H9 (cell line): ENCODE data around the gene MISP. TPM values are rescaled to one million over a fixed set of nuclear protein-coding genes. Genes with fewer than 3 reads are reported as not detected.

Experiments
- DNase-seq: peaks from one replicate; pipeline ENCODE4 v3.0.0-alpha.2; 2017
- H2AFZ ChIP-seq: one replicate; pipeline ENCODE4 v1.6.1; 2013; ENCODE audit warnings: mild to moderate bottlenecking, low read length, control low read depth, moderate library complexity
- H2AK5ac ChIP-seq: 2 replicates; pipeline ENCODE4 v1.6.1; 2013; ENCODE audit warnings: low read length, control low read depth, mixed read lengths; ENCODE audit not compliant: insufficient read length
- H2BK120ac ChIP-seq: one replicate; pipeline ENCODE4 v1.6.1; 2013; ENCODE audit warnings: low read depth, mild to moderate bottlenecking, low read length, control low read depth, inconsistent platforms; ENCODE audit not compliant: poor library complexity, severe bottlenecking
- H2BK12ac ChIP-seq: 2 replicates; pipeline ENCODE4 v1.6.1; 2013; ENCODE audit warnings: low read length, control low read depth, mixed read lengths, low read depth; ENCODE audit not compliant: insufficient read length
- H2BK15ac ChIP-seq: 2 replicates; pipeline ENCODE4 v1.6.1; 2013; ENCODE audit warnings: low read depth, low read length, control low read depth
- H2BK20ac ChIP-seq: one replicate; pipeline ENCODE4 v1.6.1; 2013; ENCODE audit warnings: low read depth, mild to moderate bottlenecking, low read length, control low read depth, inconsistent platforms; ENCODE audit not compliant: poor library complexity, severe bottlenecking
- H2BK5ac ChIP-seq: 2 replicates; pipeline ENCODE4 v1.6.1; 2013; ENCODE audit warnings: low read length, control low read depth, mixed read lengths; ENCODE audit not compliant: insufficient read length
- H3K14ac ChIP-seq: 2 replicates; pipeline ENCODE4 v1.6.1; 2013; ENCODE audit warnings: low read length, control low read depth; ENCODE audit not compliant: insufficient read depth
- H3K18ac ChIP-seq: 2 replicates; pipeline ENCODE4 v1.6.1; 2013; ENCODE audit warnings: low read depth, mild to moderate bottlenecking, mixed read lengths, low read length, control low read depth; ENCODE audit not compliant: insufficient read length
- H3K23ac ChIP-seq: 2 replicates; pipeline ENCODE4 v1.6.1; 2013; ENCODE audit warnings: low read length, control low read depth, mixed read lengths, low read depth; ENCODE audit not compliant: insufficient read length
- H3K23me2 ChIP-seq: 2 replicates; pipeline ENCODE4 v1.6.1; 2013; ENCODE audit warnings: low read depth, mild to moderate bottlenecking, mixed read lengths, low read length, control low read depth; ENCODE audit not compliant: insufficient read length, poor library complexity, severe bottlenecking
- H3K27ac ChIP-seq: 2 replicates; pipeline ENCODE4 v1.5.1; 2013; ENCODE audit warnings: low read length, control low read depth, mixed read lengths, low read depth; ENCODE audit not compliant: insufficient read length
- H3K27me3 ChIP-seq: 2 replicates; pipeline ENCODE4 v1.6.1; 2013; ENCODE audit warnings: low read length, control low read depth, inconsistent platforms; ENCODE audit not compliant: insufficient read depth
- H3K4ac ChIP-seq: 2 replicates; pipeline ENCODE4 v1.6.1; 2013; ENCODE audit warnings: low read depth, mild to moderate bottlenecking, control low read depth, inconsistent platforms, low read length, moderate library complexity
- H3K4me1 ChIP-seq: 2 replicates; pipeline ENCODE4 v1.6.1; 2013; ENCODE audit warnings: low read length, control low read depth, inconsistent platforms; ENCODE audit not compliant: insufficient read depth
- H3K4me2 ChIP-seq: 2 replicates; pipeline ENCODE4 v1.6.1; 2013; ENCODE audit warnings: low read length, control low read depth, mixed read lengths; ENCODE audit not compliant: insufficient read length, insufficient read depth
- H3K56ac ChIP-seq: 2 replicates; pipeline ENCODE4 v1.6.1; 2013; ENCODE audit warnings: low read depth, mild to moderate bottlenecking, mixed read lengths, low read length, control low read depth; ENCODE audit not compliant: insufficient read length
- H3K79me1 ChIP-seq: 2 replicates; pipeline ENCODE4 v1.6.1; 2013; ENCODE audit warnings: low read depth, mild to moderate bottlenecking, moderate library complexity, low read length, control low read depth, inconsistent platforms; ENCODE audit not compliant: insufficient read depth, poor library complexity, severe bottlenecking
- H3K79me2 ChIP-seq: 2 replicates; pipeline ENCODE4 v1.6.1; 2013; ENCODE audit warnings: low read length, control low read depth, inconsistent platforms; ENCODE audit not compliant: insufficient read depth
- H3K9ac ChIP-seq: 2 replicates; pipeline ENCODE4 v1.6.1; 2013; ENCODE audit warnings: low read length, control low read depth, mixed read lengths; ENCODE audit not compliant: insufficient read length; ENCODE audit errors: extremely low read depth
- H3K9me3 ChIP-seq: one replicate; pipeline ENCODE4 v1.6.1; 2013; ENCODE audit warnings: low read depth, low read length, inconsistent platforms; ENCODE audit not compliant: control insufficient read depth
- H3T11ph ChIP-seq: one replicate; pipeline ENCODE4 v1.6.1; 2013; ENCODE audit warnings: mild to moderate bottlenecking, low read length, control low read depth, inconsistent platforms
- H4K20me1 ChIP-seq: one replicate; pipeline ENCODE4 v1.6.1; 2013; ENCODE audit not compliant: control insufficient read depth, insufficient read length, insufficient read depth
- H4K5ac ChIP-seq: 2 replicates; pipeline ENCODE4 v1.6.1; 2013; ENCODE audit warnings: low read depth, mild to moderate bottlenecking, mixed read lengths, low read length, control low read depth; ENCODE audit not compliant: insufficient read length
- H4K8ac ChIP-seq: replicated peaks from 2 replicates; pipeline ENCODE4 v1.6.1; 2013; ENCODE audit warnings: low read length, control low read depth, mixed read lengths, low read depth; ENCODE audit not compliant: insufficient read length
- H4K91ac ChIP-seq: 2 replicates; pipeline ENCODE4 v1.6.1; 2013; ENCODE audit warnings: low read depth, mild to moderate bottlenecking, moderate library complexity, mixed read lengths, low read length, control low read depth; ENCODE audit not compliant: insufficient read length
- H3K27ac Mint-ChIP-seq, 3 experiments: 2 replicates in 2 of 3; 3 replicates in 1 of 3; pipeline ENCODE4 v1.8.0; 2020 to 2021; ENCODE audit warnings: mixed read lengths in 3 of 3, mild to moderate bottlenecking in 1 of 3, moderate library complexity in 1 of 3
- H3K27me3 Mint-ChIP-seq: 2 replicates; pipeline ENCODE4 v1.8.0; 2021; ENCODE audit warnings: low read depth, mild to moderate bottlenecking, moderate library complexity, mixed read lengths
- H3K36me3 Mint-ChIP-seq, 3 experiments: 2 replicates in 2 of 3; 3 replicates in 1 of 3; pipeline ENCODE4 v1.8.0; 2020 to 2021; ENCODE audit warnings: low read depth in 3 of 3, mixed read lengths in 3 of 3; ENCODE audit not compliant: insufficient read depth in 1 of 3
- H3K4me1 Mint-ChIP-seq, 2 experiments: 2 replicates each; pipeline ENCODE4 v1.8.0; 2020; ENCODE audit warnings: mixed read lengths in 2 of 2
- H3K4me3 Mint-ChIP-seq, 2 experiments: 2 replicates in 1 of 2; 3 replicates in 1 of 2; pipeline ENCODE4 v1.8.0; 2020 to 2021; ENCODE audit warnings: mild to moderate bottlenecking in 2 of 2, mixed read lengths in 2 of 2, moderate library complexity in 1 of 2
- H3K9me3 Mint-ChIP-seq, 2 experiments: 2 replicates in 1 of 2; 3 replicates in 1 of 2; pipeline ENCODE4 v1.8.0; 2020; ENCODE audit warnings: mild to moderate bottlenecking in 2 of 2, mixed read lengths in 2 of 2, moderate library complexity in 1 of 2
- CTCF ChIP-seq: fragments of 200-600 bp; sonication (generic); conservative IDR thresholded peaks from 3 replicates; pipeline ENCODE4 v1.8.0; 2021; ENCODE audit warnings: antibody characterized with exemption, mild to moderate bottlenecking
- WGBS: extraction: QIAGEN DNeasy Blood & Tissue Kit; methylation state at CpG from one replicate; pipeline ENCODE4 v1.1.7; 2013; ENCODE audit warnings: missing lambda C conversion rate, low lambda C conversion rate, mixed read lengths; ENCODE audit not compliant: insufficient read length; ENCODE audit errors: extremely low coverage; 5-methylcytosine and 5-hydroxymethylcytosine counted together
- total RNA-seq: library from RNA; stranded (reverse); gene quantifications from 2 replicates; pipeline ENCODE4 v1.2.1, GENCODE V29; 2021

Gene MISP
- total RNA-seq, 1 experiment from 2014 or later, result 0.44 TPM

GRCh38 chr19:789701-790060 lies 38.8 kb downstream of the MISP start:
- peak overlapping the region; percentile 0 for H3K4me2 ChIP-seq
- Mint-ChIP-seq H3K36me3 (peaks cover 0 to 4% (median under 1%) of the 10 kb centered on the region in 3 experiments; a peak in 2 of 7 replicates), H3K9me3 (no peaks in the 10 kb centered on the region), H3K27ac (peak overlapping the region; percentile 94 to 96 (median 94)), H3K4me1 (peaks cover 22 to 34% of the 10 kb centered on the region in 2 experiments), H3K27me3 (no peaks in the 10 kb centered on the region), H3K4me3 (peak overlapping the region in 1 of 2 experiments; percentile 28; a peak in 2 of 5 replicates)
- no peak overlapping the region for H3K9ac ChIP-seq
- H4K20me1 ChIP-seq, result no peaks in the 10 kb centered on the region
- H2BK120ac ChIP-seq, result no peak overlapping the region
- H3K79me1 ChIP-seq, result no peaks in the 10 kb centered on the region
- no peaks in the 10 kb centered on the region for H3K23me2 ChIP-seq
- TF ChIP-seq CTCF, result no peak
- no CpG with 5 or more reads among the region's 9 CpGs for WGBS
- no peak overlapping the region for H3K56ac ChIP-seq
- H3T11ph ChIP-seq, result no peak overlapping the region
- peak overlapping the region; percentile 36 for H3K18ac ChIP-seq
- H3K4me1 ChIP-seq, result no peaks in the 10 kb centered on the region; the same call in 1 of the 2 replicates
- H2BK20ac ChIP-seq, result no peak overlapping the region
- no peak overlapping the region for H2BK5ac ChIP-seq
- H3K14ac ChIP-seq, result no peak overlapping the region
- H3K27me3 ChIP-seq, result no peaks in the 10 kb centered on the region
- no peaks in the 10 kb centered on the region for H3K79me2 ChIP-seq
- H2BK12ac ChIP-seq, result no peak overlapping the region
- H3K27ac ChIP-seq, result no peak overlapping the region
- H4K5ac ChIP-seq, result no peak overlapping the region
- no peak overlapping the region for H4K91ac ChIP-seq
- DNase-seq, result no peak
- H4K8ac ChIP-seq, result no peak overlapping the region
- H2AK5ac ChIP-seq, result no peak overlapping the region
- H3K23ac ChIP-seq, result no peak overlapping the region
- H3K4ac ChIP-seq, result no peak overlapping the region
- H3K9me3 ChIP-seq, result no peaks in the 10 kb centered on the region
- H2AFZ ChIP-seq, result no peak overlapping the region
- no peak overlapping the region for H2BK15ac ChIP-seq
